AG08396 (cell line): Measurements from ENCODE around the gene NPS.

ENCODE experiments used
- DNase-seq: peaks from one replicate; pipeline ENCODE4 v3.0.0; 2012; ENCODE audit warnings: low spot score, mixed read lengths

NPS gene

DNA sequence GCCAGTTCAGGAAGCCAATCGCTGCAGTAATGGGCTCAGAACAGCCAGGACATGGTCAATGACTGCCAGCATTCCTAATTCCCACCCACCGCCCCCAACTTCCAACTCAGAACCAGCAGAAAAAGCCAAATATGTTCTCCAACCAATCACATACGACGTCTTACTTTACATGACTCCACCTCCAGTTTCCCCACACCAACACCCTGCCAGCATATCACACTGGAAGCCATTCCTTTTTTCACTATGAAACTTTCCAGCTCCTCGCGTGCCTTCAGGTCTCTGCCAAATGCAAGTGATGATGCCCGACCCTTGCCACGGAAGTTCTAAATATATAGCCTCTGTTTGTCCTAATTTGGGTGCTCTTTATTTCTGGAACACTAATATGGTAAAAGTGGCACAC lies 12.5 kb downstream of the NPS start:
- no peak for DNase-seq

DNA sequence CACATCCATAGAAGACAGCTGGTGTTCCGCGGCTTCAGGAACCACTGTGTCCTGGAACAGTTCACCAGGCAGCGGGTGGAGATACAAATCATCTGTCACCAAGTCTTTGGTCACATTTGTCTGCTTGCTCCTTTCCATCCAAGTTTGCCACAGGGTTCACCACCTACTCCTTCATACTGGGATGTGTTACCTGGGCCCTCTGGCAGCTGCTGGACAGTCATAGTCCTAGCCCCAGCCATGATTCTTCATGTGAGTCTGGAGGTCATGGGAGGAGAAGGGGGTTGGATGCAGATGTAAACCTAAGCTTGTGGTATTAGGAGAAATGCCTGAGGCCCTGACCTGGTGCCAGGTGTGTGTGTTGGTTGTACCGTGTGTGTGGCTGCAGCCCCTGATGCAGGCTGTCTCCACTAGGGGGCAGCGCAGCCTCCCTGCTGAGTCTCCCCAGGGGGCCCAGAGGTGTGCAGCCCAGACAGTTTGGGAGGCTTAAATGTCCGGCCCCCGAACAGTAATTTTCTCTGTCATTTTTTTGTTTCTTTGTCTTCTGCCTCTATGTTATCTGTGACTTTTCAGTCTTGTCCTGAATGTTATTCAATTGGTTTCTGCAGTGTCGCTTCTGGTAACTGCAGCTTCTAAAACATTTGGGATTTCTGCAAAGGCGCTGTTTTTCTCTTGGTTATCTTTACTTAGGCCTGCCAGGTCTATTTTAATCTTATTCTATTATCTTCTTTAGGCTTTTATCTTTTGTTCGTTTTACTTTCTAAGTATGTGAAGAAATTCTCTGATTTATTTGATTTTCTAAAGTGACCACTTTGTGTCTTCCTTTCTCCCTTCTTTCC lies 14.8 kb downstream of the NPS start:
- no peak for DNase-seq

DNA sequence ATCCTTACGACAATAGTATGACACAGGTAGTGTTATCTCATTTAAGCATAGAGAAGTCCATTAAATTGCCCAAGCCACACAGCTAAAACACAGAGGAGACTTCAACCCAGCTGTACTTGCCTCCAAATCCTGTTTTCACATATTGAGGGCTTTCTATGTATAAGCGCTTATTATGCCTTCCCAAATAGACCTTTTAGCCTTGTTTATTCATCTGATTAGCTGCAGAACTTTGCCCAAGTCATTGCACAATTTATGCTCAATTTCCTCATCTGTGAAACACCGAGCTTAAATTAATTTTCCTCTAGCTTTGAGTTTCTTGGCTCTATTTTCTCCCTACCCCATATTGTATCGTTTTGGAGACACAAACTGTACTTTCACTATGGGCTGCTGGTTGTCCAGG lies 15.5 kb downstream of the NPS start:
- DNase-seq: no peak

DNA sequence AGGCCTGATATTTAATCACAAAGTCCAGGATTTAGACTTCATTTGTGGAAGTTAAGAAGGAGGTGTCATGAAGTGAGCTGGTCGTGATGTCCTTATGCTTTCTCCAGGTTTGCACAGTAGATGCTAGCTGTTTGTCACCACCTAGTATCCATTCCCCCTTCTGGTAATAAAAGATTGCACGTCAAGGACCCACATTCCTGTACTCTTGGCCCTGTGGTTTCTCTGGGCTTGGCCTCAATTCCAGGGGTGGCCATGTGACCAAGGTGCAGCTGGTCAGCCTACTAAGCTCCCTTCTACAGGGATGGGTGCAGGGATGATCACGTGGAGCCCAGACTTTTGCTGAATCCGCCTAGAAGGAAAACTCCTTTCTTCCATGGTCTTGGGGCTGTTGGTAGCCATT lies 16.5 kb downstream of the NPS start:
- DNase-seq: no peak

DNA sequence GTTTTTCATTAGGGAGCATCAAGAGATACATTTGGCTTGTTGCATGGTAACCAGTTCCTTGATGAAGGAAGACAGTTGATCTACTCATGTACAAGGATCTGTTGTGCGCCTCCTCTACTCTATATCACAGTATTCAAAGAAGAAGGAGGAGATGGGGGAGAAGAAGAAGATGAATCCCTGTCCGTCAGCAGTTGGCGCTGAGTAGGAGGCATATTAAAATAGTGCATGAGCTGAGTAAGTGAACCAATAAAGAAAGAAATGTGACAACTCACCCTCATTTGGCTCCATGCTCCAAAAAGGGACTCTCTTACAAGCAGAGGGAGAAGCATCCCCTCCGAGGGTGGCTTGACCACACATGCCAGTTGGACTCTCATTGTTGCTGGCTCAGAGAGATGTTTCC lies 20.1 kb downstream of the NPS start:
- no peak for DNase-seq

DNA sequence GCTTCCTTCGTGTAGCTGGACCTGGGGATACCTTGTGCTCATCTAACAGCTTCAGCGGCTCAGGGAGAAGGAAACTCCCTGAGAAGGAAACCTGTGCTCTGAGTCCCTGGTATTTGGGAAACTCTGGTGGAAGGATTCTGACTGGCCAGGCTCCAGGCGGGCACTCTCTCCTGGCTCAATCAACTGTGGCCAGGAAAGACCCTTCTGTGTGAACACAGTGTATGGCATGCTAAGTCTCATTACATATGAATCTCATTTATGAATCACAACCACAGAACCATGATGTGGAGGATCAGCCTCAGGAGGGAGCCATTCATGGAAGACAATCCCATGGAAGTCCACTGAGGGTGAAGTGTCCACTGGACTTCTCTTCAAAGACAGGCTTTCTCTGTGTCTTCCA lies 20.9 kb downstream of the NPS start:
- DNase-seq: no peak

DNA sequence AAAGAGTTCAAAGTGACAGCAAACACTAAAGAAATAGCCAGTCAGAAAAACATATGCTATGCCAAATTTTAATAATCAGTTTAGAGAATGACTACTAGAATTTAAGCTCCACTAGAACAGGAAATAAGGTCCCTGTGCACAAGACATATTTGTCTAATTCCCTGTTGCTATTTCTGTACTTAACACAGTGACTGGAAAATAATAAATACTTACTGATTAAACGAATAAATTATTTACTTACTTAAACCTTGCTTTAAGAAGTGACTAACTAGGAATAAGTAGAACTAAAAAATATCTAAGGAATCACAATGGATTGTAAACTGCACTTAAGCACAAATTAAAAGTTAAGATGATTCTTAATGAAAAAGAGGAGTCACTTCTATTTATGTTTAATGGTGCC lies 22.3 kb downstream of the NPS start:
- DNase-seq: no peak

DNA sequence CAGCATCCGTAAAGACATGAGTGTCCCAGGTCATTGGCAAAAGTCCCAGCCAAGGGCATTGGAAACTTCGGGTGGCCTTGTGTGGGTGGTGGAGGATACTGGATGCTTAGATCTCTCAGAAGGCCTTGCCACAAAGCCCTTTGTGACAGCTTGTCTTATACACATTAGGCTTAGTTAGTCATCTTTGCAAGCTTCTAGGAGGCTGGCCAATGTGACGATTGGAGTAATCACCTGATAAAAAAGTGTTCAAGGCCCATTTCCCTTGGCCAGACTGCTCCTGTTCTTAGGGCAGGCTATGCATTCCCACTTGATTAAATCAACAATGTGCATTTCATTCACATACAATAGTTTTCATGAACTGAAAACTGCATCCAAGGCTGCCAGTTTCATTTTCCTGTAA lies 26.9 kb downstream of the NPS start:
- no peak for DNase-seq

DNA sequence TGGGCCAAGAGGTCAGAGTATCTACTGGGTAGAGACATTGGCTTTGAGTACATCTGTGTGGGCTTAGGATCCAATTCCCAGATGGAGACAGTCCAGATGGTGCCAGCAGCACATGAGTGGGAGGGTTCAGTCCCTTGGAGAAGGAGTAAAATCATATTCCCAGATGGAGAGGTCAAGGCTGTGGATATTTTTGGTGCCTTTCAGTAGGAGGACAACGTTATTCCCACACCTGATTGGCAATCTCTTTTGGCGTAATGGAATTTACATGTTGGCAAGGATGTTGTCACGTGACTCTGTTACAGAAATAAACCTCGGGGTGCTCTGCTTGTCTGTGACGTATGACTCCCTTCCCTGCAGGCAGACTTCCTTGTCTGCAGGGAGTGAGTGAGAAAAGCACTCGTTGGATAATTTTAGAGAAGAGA lies 27.6 kb downstream of the NPS start:
- DNase-seq: no peak

DNA sequence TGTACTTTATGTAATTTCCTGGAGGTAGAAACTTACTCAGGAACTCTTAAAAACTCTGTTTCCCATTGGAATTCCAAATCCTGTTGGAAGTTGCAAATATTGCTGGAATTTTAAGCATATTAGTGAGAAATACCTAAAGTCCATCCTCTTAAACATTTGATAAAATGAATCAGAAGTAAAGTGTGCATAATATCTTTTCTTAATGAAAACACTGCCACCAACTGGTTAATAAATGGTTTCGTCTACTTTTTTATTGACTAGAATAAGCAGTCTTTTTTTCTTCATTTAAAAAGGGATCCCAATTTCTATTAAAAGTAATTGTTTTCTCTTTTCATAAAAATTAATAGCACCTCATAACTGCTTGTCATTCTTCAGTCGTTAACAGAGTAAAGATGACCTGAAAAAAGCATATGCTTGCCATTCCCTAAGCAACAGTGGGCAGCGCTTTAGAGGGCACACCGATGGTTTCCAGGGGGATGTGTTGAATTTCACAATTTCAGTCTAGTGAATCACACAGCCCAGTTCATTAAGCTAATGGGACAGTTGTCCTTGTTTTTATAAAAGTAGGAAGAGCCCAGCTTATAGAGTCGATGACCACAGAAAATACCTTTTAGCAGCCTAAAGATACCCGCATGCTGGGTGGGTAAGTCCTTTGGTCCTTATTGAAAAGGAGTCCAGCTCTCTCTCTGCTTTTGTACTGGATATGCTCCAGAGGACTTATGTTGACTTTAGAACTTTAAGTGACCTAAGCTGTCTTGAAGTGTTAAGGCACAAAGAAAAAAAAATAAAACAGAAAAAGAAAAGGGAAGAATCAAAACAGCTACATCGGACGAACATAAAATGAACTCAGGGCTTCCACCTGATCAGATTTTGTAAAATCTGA lies 28.5 kb downstream of the NPS start:
- no peak for DNase-seq

DNA sequence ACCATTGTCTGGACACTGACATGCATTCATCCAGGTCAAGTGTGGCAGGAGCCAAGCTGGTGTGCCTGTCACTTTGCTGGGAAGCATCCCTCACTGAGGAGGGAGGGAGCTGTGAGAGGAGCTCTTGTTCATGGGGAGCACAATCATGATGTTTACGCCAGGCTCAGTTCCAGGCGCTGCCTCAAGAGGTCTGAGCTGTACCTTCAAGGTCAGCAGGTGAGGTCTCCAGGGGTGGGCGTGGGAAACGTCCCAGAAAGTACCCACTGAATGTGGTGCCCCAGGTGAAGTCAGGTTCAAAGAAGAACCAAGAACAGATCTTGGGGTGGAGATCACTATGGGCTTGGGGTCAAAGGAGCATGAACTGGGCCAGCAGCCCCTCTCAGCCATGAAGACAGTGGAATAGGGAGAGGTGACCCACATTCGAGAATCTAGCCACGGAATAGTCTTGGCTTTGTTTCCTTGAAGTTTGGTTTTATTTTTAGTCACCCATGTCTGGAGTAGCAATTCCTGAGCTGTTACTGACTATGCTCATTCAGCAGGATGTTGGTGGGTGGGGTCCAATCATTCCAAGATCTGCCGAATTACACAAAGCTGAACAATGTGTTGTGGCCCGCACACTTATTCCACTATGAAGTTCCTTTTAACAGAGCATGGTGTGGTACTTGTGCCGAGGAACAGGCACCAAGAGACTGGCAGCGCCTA lies 29.3 kb downstream of the NPS start:
- DNase-seq: no peak

DNA sequence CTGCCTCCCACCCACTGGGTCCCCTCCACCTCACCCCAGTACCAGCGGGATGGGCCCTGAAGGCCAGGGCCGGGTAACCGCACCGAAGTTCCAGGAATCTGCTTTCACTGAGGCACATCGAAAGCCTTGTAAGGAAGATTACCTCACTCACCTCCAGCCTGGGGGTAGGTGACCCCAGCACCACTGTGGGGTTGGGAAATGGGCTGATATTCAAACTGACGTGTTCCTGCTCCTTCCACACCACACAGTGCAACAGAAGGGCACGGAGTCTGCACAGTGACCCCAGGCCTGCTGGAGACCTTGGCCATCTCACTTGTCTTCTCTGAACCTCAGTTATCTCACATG lies 29.8 kb downstream of the NPS start:
- no peak for DNase-seq

DNA sequence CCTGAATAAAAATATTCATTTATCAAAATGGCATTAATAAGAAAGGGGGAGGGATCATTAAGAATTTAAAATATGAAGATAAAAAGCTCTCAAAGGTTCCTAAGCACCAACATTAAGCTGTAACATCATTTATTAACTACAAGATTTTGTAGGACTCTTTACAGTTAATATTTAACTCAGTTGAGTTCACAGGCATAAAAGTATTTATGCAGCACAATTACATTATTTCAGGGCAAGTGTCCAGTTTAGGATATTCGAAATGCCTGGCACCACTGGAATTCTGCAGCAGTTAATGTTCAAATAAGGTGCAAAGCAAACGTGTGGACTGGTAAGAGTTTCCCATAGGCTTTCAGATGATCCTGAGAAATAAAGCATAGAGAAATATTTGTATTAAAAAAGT lies 30.5 kb downstream of the NPS start:
- DNase-seq: no peak

DNA sequence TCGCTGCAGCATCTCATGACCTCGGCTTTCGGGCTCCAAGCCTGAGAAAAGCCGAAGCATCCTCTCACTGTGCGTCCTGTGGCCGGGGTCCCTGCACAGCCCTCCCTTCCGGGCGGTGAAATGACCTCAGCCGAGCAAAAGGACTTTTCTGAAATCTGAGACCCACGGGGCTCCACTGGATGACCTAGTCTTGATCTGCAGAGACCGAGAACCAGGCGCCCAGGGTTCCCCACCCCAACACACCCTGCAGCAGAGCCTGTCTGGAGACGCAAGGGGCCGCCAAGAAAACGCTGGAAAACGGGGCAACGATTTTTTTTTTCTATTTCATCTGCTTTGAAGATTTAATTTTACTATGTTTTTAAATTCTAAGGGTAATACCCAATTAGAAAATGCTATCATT lies 31.7 kb downstream of the NPS start:
- no peak for DNase-seq

DNA sequence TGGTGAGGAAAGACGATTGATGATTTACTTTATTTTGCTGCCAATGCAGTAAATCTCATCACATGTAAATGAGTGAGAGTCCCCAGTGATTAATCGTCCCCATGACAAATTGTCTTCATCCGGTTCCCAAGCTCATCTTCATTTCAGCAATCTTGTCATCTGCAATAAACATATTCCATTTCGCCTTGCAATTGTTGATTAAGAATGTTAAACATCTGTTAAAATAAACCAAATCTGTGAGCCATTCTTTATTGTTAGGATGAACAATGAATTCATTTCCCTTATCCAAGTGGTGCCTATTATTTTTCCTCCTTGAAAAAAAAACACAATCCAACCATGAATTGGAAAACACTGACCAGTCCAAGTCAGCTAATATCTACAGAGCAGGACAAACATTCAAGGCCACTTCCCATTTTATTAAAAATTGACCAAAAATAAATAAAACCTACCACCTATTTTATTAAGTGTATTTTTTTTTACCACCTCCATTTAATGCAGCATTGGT lies 36.5 kb downstream of the NPS start:
- no peak for DNase-seq

DNA sequence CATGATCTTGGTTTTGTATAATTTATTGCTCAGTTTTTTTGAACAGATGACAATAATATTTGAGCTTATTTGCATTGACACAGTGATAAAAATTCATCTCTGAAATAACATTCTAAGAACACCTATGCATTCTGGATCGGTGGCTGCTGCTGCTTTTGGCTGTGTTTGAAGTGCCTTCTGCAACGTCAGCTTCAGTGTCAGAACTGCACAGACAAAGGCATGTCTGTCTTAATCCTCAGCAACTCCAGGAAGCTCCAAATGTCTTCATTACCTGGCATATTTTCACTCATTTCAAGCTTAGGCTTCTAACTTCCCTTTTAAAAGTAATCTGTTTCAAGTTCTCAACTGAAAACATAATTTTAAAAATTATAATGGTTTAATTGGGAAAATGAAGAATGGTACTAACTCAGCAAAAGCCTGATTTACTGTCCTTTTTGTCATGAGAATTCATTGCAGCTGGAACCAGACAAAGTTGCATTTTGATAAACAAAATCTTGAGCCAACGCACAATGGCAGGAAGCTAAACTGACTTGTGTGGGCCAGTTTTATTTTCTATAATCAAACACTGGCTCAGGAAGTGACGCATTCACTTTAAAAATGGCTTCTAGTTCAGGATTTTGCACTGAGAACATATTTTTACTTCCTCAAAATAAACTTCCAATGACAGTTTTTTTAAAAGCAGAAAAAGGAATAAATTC lies 38.7 kb downstream of the NPS start:
- DNase-seq: no peak

DNA sequence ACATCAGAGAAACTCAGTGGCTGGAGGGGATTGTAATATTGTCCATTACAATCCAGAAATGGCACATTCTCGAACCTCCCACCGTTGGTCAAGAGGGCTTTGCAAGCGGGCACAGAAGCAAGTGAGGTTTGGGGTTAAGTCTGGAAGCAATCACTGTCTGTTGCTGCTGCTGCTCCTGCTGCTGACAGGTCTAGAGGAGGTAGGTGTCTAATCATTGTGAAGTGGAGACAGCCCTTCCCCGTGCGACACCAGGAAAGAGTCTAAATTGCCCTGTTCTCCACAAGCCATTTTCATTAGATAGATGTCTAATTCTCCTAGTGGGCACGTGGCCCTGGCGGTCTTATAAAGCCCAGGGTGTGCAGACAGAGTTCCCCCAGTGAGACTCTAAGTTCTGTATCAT lies 43.5 kb downstream of the NPS start:
- DNase-seq: no peak

DNA sequence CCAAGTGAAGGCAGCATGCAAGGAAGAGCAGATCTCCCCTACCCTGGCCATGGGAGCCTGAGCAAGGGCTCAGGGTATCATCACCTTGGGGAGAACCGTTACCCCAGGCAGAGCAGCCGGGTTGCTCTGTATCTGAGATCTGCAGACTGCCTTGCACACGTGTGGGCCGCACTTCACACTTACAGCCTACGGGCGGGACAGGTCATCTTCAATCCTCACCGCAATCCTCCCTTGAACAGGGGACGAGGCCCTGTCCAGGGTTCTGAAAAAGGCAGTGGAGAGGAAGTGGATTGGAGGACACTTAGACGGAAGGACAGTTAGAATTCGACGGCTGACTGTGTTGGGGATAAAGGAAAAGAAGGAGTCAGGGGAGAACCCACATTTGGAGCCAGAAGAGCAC lies 51.4 kb downstream of the NPS start:
- no peak for DNase-seq
